ENCODE results near the gene RDX. TPM values are rescaled to one million over a fixed set of nuclear protein-coding genes. Genes with fewer than 3 reads are reported as not detected.

The RDX gene
- total and polyA plus RNA-seq, 10 of the 15 experiments (the other 5 are each of a cell fraction or from before 2014, with no cell fraction given), result 24.6 to 62.2 (median 47.8) TPM

DNA sequence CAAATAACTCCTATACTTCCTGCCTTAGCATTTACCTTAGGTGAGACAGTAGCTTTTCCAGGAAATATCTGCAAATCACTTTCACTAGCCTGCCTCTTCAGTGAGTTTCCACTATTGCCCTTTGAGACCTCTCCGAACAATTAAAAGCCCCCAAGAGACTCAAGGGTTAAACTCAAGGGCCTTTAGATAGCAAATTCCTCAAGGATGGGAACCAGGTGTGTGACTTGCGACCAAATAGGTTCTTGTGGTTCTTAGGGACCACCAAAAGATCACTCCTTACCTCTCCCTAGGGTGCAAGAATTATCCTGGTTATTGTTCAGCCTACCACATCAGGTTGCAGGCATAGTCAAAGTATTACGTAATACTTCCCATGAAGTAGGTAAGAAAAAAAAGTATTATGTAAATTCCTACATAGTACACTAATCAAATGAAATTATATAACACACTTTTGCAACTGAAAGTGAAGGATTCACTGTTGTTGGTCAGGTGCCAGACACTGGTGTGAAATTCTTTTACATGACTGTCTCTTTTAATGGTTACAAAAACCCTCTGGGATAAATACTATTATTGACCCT lies 1.4 kb upstream of the RDX start (continued):
- TF ChIP-seq JUNB (IDR thresholded peaks at IDR 0.05), result no peak
- no peak for TF ChIP-seq NFYB (IDR thresholded peaks at IDR 0.05; ENCODE audit: insufficient read depth, low read depth, low read length)

DNA sequence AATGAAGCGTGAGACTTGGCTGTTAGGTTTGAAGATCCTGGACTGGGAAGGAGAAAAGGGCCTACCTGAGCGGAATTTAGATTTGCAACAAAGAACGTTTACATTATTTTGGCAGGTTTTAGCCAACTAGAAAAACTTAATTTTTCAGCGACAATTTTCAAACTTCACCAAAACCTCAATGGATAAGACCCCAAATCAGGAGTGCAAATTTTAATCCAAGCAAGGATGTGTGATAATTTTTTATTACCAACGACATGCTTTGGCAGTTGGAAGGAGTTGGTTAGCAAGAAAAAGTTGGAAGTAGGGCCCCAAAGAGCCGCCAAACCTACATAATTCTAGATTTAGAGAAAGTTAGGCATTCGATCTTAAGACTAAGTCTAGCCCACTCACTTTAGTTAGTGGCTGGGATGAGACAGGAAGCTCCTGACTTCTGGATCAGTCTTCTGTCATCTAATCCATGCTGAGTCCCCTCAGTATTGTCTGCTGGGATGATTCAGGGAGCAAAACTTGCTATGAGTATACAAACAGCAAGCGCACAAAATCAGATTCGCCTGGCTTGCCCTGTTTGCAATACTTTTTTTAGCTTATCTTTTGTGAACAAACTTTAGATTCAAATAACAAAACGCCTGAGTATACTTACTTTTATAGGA lies 787 bp upstream of the RDX start:
- DNase-seq (ENCODE audit: low read depth, low spot score) (no peak), ATAC-seq (no peak), FAIRE-seq (no peak)
- Histone ChIP-seq H4K20me1 (ENCODE audit: control insufficient read depth, insufficient read depth) (no peaks in the 10 kb centered on the region), H3K4me1 (ENCODE audit: control insufficient read depth, insufficient read depth, low read length) (no peaks in the 10 kb centered on the region), H2AFZ (ENCODE audit: control insufficient read depth, low read depth, low read length) (peak overlapping the region; percentile 84), H3K27ac (ENCODE audit: control insufficient read depth, insufficient read depth) (peak overlapping the region; percentile 46; the same call in 1 of the 2 replicates), H3K79me2 (ENCODE audit: control insufficient read depth, insufficient read depth, low read length) (peaks cover 39% of the 10 kb centered on the region), H3K36me3 (ENCODE audit: control insufficient read depth in 2 of 2, insufficient read depth in 2 of 2, low read length in 1 of 2) (no peaks in the 10 kb centered on the region), H3K27me3 (replicated peaks in 1 of 2; ENCODE audit: control insufficient read depth in 2 of 2, insufficient read depth in 2 of 2, low read length in 1 of 2) (no peaks in the 10 kb centered on the region), H3K9me3 (replicated peaks; ENCODE audit: control insufficient read depth, insufficient read depth, low read length) (no peaks in the 10 kb centered on the region), H3K4me3 (peak overlapping the region; percentile 60; the same call in 1 of the 2 replicates), H3K9ac (ENCODE audit: control insufficient read depth, insufficient read depth, low read length) (peak overlapping the region; percentile 51; the same call in 1 of the 2 replicates), H3K4me2 (ENCODE audit: control insufficient read depth, insufficient read depth) (peak overlapping the region; percentile 96)
- WGBS (ENCODE audit: insufficient coverage, insufficient replicate concordance, low lambda C conversion rate, missing lambda C conversion rate), result 67% methylated on average over 10 of the region's 10 CpGs
- intact Hi-C loops (cut with micrococcal nuclease; ENCODE audit: unreplicated experiment) (loop anchor here (2.0 to 10.0 kb wide), 2 partner anchors 76 to 138 kb away; no protein-coding TSS in a partner anchor), in situ Hi-C loops (cut with MboI) (no loop called here)
- POLR2A ChIA-PET, result interaction anchor here (1.5 to 3.4 kb wide), 3 partner anchors 12 to 29 kb away, joined by 3 to 16 read pairs (median 8); no protein-coding TSS in a partner anchor
- no peak for TF ChIP-seq MTA3 (IDR thresholded peaks at IDR 0.05; ENCODE audit: borderline replicate concordance, low read length)
- no peak for TF ChIP-seq RAD21 (IDR thresholded peaks at IDR 0.05; ENCODE audit: insufficient read depth, low read depth, low read length)
- TF ChIP-seq JUNB (IDR thresholded peaks at IDR 0.05), result no peak
- 0 out of 2 replicates have a peak, but pooled peaks have one; percentile 60 for TF ChIP-seq MLLT1 (IDR thresholded peaks at IDR 0.05)
- CTCF ChIA-PET, result interaction anchor here (0.9 to 2.4 kb wide), 7 partner anchors 16 to 93 kb away, joined by 3 to 8 read pairs (median 4); no protein-coding TSS in a partner anchor
- SMC1A ChIA-PET (ENCODE audit: uncharacterized antibody, unreplicated experiment), result interaction anchor here (0.6 to 2.5 kb wide), 14 partner anchors 12 to 76 kb away, joined by 3 to 17 read pairs (median 4); no protein-coding TSS in a partner anchor
- RAD21 ChIA-PET (ENCODE audit: unreplicated experiment), result interaction anchor here (0.6 to 1.6 kb wide), 5 partner anchors 31 to 353 kb away, joined by 3 to 5 read pairs (median 3); no protein-coding TSS in a partner anchor
- TSS peak; percentile 82 for BruUV-seq (replicated peaks)
